HG02678 (cell line): ENCODE measurements around the gene KLHL29.
A peak's percentile ranks its signal among the peaks of the same experiment; 100 is the strongest.
"Not testable (repeated sequence)": the region's sequence is repeated elsewhere in the genome, so short reads cannot be mapped to it uniquely, and the experiment has no call there.

Experiments
- ATAC-seq: cut with Tn5 transposase; IDR thresholded peaks from one replicate; pipeline ENCODE4 v1.9.1; 2021; ENCODE audit warnings: mild to moderate bottlenecking, moderate library complexity; ENCODE audit not compliant: unreplicated experiment

KLHL29 gene

GRCh38 chr2:23367760-23368159 lies 17.2 kb upstream of the KLHL29 start:
- no peak for ATAC-seq

- no peak for ATAC-seq
Observed at GRCh38 chr2:23373666-23374065, 11.3 kb upstream of the KLHL29 start.

DNA sequence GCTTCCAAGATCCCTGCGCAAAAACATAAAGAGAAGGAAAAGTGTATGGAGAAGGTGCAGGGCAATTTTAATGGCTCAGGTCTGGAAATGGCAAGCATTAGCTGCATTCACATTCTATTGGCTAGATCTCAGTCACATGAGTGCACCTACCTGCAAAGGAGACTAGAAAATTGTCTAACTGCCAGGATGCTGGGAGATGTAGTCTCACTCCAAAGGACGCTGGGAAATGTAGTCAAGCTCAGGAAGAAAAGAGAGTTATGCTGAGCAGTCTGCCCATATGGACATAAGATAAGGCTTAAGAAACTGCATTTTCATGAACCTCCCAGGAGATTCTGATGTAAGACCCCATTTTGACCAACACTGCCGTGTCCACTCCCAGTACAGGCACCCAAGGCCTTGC lies 9.5 kb upstream of the KLHL29 start:
- ATAC-seq, result no peak

DNA sequence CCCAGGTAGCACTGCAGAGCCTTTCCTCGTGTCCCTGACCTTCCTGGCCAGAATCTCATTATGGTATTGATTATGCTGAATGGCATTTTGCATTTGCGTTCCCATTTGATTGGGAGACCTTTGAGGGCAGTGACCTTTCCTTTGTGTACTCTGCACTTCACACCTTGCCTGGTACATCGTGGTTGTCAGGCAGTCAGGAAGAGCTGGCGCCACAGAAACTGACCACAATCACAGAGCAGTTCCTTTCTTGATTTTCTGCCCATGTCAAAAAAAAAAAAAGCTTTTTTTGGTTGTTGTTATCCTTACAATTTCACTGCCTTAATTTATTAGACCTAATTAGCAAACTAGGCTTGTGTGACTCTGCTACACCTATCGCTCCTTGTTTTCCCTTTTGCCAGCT lies 8.9 kb upstream of the KLHL29 start:
- no peak for ATAC-seq

DNA sequence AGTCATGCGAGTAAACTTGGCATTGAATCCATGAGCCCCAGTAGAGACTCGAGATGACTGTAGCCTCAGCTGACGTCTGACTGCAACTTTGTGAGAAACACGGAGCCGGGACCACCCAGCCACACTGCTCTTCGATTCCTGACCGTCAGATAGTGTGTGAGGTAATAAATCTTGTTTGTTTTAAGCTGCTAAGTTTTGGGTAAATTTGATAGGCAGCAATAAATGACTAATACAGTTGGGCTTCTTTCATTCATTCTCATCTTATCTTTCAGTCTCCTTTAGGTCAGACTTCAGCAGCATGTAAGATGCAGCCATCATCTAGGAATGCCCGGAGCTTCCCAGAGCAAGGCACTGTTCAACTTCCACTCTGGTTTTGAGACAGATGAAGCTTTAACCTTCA lies 8.0 kb upstream of the KLHL29 start:
- ATAC-seq, result no peak

- ATAC-seq, result no peak
Observed at GRCh38 chr2:23377771-23378170, 7.2 kb upstream of the KLHL29 start.

DNA sequence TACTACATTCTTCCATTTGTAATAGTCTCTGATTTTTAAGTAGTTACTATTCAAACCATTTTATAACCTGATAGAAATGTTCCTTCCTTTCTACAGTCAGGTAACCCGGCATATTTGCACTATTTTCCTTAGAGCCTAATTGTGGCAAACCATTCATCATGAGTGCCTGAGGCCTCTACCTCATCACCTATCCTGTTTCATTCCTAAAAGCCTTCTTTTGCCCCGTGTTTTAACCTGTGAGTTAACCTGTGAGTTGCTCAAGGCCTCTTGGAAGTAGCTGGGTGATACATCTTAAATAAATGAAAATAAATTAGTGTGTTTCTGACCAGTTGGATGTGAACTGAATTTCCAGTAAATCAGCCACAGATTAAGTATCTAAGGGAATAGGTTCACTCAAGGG lies 6.5 kb upstream of the KLHL29 start:
- no peak for ATAC-seq

DNA sequence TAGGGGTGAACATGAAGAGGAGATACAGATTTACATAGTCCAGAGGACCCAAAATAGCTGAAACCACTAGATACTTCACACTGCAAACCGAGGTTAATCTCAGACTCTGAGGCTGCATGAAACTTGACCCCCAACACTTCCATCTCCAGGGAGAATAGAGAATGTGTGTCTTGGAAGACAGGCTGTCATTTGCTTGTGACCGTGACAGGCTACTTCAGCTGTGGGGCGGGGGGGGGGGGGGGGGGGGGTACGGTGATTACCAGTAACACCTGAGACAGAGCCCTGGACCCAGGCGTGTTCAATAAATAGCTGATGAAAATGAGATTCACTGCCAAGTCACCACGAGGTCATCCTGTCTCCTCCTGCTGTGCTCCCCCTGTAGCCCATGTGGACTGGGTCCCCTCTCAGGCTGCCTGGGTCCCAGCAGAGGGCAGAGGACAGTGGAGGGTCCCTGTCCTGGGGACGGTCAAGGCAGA lies 5.7 kb upstream of the KLHL29 start:
- peak; percentile 50 for ATAC-seq

GRCh38 chr2:23380562-23381065 lies 4.4 kb upstream of the KLHL29 start:
- ATAC-seq, result peak; percentile 34

DNA sequence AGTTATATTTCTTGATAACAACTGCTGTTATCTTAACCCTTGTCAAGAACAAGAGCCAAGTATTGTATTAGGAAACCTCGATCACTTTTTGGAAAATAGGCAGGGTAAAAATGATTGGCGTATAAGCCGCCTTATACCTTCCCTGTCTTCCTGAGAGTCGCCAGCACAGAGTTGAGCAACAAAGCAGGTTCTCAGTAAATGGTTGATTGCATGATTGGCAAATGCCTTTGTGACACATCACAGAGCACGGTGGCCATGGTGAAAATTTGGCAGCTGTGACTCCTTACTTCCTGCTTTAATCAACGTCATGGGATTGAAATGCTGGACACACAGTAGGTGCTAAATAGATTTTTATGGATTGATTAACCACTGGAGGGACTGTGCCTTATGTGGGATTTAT lies 3.9 kb upstream of the KLHL29 start:
- no peak for ATAC-seq

- no peak for ATAC-seq
Observed at GRCh38 chr2:23381485-23381884, 3.5 kb upstream of the KLHL29 start.

DNA sequence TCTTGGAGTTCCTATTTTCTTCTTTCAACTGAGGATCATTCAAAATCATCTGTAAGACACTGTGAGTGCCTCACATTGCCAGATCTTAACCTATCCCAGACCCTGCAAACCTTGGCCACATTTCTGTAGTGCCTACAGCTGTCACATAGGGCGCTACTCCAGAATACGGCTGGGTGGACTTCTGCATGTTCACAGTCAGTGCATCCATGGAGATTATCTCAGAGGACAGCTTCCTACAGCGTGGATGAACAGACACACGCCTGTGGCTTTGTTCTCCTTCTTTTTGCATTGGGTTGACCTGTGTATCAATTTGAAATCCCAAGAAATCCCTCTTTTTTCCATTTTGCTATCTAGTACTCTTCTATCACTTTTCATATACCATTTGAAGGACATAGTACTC lies 1.9 kb upstream of the KLHL29 start:
- ATAC-seq, result no peak

GRCh38 chr2:23385351-23385747 lies 370 bp downstream of the KLHL29 start:
- peak; percentile 30 for ATAC-seq

- ATAC-seq, result peak; percentile 18
Observed at GRCh38 chr2:23385748-23386338, 864 bp downstream of the KLHL29 start.

DNA sequence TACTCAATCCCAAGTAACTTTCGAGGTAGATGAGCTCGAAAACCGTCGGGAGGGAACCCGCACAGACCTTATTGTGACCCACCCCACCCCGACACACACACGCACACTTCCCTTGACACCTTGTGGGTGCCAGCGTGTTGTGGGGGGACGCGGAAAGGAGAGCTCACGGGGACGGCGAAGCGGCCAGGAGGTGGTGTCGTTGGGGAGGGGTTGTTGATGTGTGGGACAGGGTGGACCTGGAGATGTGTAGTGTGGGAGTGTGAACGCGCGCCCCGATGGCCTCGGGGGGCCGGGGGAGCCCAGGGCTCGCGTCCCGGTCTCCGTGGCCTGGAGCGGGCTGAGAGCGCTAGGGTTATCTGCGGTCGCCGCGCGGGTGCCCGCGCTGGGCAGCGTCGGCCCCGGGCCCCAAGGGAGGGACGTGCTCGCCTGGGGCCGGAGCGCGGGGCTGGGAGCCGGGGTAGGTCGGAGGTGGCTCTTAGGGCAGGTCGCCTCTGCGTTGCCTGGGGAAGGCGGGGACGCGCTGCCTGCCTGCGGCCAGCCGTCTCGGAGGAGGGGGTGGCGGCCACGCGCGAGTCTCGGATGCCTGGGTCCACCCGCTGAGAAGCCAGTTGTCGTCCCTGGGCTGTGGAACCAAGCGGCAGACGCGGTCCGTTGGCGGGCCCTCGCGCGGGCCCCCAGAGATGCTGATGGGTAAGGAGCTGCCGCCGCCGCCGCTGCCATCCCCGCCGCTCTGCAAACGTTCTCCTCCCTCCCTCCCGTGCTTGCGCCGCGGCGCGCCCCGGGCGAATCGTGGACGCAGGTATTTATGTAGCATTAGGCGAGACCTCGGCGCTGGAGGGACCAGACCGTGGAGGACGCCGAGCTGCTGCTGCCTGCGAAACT lies 1.6 kb downstream of the KLHL29 start:
- no peak for ATAC-seq

DNA sequence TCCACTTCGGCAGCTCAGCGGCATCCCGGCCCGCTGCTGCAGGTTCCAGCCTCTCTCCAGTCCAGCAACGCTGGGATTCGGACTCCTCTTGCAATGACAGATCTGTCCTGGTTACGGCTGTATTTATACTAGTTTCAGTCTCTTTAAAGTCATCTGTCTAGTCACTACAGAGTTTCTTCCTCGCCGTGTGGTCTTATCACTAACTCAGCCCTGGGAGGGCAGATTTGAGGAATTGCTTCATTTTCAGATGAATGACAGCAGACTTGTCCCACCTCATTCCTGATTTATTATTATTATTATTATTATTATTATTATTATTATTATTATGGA lies 2.2 kb downstream of the KLHL29 start:
- no peak for ATAC-seq

DNA sequence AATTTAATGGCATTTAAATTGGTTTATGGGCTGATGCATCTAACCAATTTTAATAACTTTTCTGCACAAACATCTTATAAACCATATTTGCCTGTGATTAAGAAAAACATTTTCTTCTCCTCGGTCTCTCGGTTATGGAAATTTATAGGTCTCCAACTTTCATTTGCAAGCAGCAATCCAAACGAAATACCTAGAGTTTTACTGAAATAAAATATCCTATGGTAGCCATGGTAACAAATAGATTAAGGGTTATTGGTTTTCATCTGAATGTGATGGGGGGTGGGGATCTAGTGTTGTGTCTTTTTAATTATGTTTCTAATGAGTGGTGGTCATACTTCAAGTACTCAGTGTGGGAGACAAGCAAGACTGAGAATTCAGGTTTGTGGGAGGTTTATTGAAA lies 2.9 kb downstream of the KLHL29 start:
- ATAC-seq, result no peak

DNA sequence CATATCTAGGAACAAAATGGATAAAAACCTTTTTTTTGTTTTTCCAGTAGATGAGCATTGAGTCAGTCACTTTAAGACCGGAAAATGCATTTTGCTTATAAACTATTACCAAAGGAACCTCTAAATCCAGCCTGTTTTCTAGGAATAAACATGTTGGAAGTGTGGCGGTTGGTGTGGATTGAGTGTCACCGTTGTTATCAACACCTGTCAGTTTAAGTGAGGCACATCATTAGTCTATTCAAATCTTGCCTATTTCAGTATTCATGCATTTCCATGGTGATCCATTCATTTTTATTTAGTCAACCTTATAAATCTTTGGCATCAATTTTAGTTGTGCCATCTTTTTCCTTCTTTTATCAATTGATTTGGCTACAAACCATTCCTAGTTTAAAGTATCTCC lies 3.3 kb downstream of the KLHL29 start:
- ATAC-seq, result no peak

DNA sequence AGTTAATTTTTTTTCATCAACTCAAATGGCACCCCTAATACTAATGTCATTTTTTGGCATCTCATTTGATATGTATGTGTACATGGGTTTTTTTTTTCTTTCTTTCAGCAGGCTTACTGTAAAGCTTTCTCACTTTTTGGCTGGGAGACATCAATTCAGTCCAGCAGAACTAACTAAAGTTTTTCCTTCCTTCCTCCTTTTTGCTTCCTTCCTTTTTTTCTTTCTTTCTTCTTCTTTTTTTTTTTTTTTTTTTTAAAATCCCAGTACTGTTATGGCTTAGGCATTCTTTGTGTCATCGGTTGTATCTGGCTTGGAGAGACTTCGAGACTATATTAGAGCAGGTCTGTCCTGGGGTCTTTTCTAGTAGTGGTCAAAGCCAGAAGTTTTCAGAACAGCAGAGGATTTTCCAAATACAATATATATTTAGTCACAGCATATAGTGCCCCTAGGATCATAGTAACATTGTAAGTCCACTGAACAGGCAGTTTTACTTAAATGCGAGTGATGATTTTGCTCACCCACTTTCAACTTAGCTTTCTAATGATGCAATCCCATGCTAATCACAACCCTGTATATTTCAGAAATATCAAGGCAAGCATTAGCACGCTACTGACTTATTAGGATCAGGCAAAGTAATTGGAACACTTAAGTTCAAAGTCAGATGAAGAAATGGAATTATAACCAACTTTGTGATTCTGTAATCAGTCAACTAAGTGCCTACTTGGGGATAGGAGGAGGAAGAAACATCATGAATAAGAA lies 4.0 kb downstream of the KLHL29 start:
- ATAC-seq, result no peak

DNA sequence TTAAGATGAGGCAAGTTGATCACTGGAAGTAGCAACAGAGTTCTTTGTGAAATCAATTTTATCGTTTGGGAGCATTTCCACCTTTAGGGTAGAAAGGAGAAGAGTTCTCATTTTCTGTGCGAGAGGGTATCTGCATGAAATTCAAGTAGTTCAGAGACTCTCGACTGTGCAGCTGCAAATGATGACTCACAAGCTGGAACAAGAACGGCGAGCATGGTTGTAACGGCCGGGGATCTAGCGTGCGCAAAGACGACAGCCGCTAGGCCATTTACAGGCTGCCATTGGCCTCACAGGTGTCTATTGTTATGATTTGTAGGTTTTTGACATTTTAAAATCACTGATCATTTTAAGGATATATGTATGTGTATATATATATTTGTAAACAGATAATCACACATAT lies 5.2 kb downstream of the KLHL29 start:
- ATAC-seq, result no peak

DNA sequence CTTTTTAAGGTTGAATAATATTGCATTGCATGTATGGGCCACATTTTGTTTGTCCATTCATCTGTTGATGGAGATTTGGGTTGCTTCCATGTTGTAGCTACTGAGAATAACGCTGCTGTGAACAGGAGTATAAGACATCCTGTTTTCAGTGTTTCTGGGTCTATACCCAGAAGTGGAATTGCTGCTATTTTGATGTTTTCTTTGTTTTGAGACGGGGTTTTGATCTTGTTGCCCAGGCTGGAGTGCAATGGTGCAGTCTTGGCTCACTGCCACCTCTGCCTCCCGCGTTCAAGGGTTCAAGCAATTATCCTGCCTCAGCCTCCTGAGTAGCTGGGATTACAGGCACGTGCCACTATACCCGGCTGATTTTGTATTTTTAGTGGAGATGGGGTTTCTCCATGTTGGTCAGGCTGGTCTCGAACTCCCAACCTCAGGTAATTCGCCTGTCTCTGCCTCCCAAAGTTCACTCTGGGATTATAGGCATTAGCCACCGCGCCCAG lies 6.3 kb downstream of the KLHL29 start:
- ATAC-seq, result not testable (repeated sequence)
